GM12892 (cell line): ENCODE data around the gene ZDHHC11.

Experiments
- POLR2A ChIP-seq: IDR thresholded peaks from 2 replicates; pipeline ENCODE4 v1.6.1; 2011; ENCODE audit warnings: low read depth, low read length, control low read depth
- POLR2AphosphoS5 ChIP-seq: IDR thresholded peaks from 2 replicates; pipeline ENCODE4 v1.6.1; 2011; ENCODE audit warnings: low read depth, low read length, control low read depth
- TAF1 ChIP-seq: IDR thresholded peaks from 2 replicates; pipeline ENCODE4 v1.6.1; 2011; ENCODE audit warnings: low read depth, mild to moderate bottlenecking, control low read depth, low read length, borderline replicate concordance

- no peak for TF ChIP-seq POLR2A
- TF ChIP-seq POLR2AphosphoS5: no peak
- no peak for TF ChIP-seq TAF1
Observed at GRCh38 chr5:820245-820644, 30.5 kb downstream of the ZDHHC11 start.
